Dermis blood vessel endothelial cell (primary cell): ENCODE results near the gene SYNPO2. TPM values are rescaled to one million over a fixed set of nuclear protein-coding genes. Genes with fewer than 3 reads are reported as not detected.
"Not testable (repeated sequence)": the region's sequence is repeated elsewhere in the genome, so short reads cannot be mapped to it uniquely, and the experiment has no call there.

Experiments
- DNase-seq: peaks from one replicate; pipeline ENCODE4 v3.0.0; 2010
- total RNA-seq: library from RNA; depleted of rRNA; stranded (reverse); fragments of >200 nt; gene quantifications from 2 replicates; pipeline ENCODE4 v1.2.3, GENCODE V29; 2014

SYNPO2 gene
- total RNA-seq, 1 donor from 2014 or later: 0.17 TPM

DNA sequence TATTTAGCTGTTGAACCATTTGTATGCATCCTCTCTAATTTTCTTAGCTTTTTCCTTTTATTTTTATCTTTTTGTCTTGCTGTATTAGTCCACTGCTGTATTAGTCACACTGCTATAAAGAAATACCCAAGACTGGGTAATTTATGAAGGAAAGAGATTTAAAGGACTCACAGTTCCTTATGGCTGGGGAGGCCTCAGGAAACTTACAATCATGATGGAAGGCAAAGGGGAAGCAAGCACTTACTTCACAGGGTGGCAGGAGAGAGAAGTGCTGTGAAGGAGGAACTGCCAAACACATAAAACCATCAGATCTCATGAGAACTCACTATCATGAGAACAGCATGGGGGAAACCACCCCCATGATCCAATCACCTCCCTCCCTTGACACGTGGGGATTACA, 114.3 kb downstream of the SYNPO2 start:
- not testable (repeated sequence) for DNase-seq

DNA sequence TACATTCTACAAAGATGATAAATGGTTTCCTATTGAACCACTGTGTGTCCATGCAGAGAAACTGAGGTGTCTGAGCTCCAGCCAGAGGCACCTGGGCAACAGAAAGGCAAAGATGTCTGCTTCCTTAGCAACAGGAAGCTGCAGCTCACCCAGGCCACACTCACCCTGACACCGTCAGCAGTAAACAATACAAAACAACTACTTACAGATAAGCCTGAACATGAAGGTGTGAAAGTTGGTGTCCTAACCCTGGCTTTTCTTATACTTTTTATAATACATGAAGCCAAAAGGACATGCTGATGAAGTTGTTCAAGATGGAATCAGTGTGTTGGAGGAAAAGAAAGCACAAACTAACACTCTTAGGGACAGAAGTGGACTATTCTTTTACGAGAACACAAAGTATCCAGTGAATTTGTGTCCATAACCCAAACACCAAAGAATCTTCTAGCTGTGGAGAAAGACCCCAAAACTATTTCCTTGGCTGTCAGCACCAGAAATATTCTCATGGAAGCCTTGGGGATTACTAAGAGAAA, 117.3 kb downstream of the SYNPO2 start:
- DNase-seq: no peak

DNA sequence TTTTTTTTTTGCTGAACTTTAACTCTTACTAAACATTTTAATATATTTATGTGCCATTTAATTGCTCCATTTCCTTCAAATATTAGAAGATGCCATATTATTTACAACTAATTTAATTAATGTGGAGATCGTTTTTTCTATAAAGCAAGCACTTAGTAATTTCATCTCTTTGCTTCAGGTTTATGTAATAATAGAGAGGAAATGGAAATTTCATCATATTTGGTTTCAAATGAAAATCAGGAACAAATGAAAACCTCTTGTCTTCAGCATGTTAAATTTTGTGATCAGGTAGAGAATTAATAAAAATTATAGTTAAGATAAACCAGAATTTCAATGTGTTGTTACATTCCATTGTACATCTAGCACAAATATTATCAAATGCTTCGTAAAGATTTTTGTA, 120.1 kb downstream of the SYNPO2 start:
- DNase-seq: no peak

DNA sequence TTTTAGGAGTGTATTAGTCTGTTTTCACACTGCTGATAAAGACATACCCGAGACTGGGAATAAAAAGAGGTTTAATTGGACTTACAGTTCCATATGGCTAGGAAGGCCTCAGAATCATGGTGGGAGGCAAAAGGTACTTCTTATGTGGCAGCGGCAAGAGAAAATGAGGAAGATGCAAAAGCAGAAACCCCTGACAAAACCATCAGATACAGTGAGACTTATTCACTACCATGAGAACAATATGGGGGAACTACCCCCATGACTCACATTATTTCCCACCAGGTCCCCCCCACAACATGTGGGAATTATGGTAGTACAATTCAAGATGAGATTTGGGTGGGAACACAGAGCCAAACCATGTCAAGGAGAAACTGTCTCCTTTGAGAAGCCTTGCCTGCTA, 121.6 kb downstream of the SYNPO2 start:
- not testable (repeated sequence) for DNase-seq

DNA sequence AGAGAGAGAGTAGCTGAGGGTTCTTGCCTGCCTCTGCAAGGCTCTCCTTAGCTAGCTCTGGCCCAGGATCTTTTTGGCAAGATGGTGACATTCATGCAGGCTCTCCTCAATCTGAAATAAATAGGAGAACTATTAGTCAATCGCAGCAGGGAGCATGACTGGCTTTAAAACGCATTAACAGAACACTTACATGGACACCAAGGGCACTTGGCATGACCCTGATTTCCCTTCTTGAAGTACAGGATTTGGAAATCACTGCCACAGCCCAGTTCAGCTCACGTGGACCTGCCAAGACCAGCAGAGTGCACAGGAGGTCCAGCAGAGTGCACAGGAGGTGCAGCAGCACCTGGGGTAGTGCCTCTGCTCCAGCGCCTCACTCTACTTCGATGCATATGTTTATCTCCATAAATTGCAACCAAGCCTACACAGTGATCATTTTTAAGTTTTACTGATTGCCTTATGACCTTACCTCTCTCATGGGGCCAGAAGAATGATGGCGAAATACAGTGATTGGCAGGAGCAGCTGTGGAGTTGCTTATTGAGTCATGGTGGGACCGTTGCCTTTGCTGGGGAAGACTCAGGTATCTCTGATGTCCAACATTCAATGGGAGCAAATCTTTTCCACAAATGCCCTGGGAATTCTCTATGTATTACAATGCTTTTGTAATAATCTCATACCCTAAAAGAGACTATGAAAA, 122.4 kb downstream of the SYNPO2 start:
- DNase-seq: no peak

DNA sequence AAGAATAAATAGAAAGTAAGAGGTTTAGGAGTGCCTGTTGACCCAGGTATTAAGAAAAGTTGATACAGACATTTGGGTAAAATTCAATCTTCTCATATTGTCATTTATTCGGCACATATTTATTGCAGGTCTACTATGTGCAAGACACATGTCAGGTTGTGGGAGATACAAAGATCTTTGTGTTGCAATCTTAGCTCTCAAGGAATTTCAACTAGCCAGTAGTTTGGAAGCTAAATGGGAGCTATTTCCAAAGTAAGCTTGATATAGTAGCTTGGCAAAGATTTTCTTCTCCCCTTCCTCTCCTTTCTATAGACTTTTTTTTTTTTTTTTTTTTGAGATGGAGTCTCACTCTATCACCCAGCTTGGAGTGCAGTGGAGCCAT, 122.9 kb downstream of the SYNPO2 start:
- no peak for DNase-seq

DNA sequence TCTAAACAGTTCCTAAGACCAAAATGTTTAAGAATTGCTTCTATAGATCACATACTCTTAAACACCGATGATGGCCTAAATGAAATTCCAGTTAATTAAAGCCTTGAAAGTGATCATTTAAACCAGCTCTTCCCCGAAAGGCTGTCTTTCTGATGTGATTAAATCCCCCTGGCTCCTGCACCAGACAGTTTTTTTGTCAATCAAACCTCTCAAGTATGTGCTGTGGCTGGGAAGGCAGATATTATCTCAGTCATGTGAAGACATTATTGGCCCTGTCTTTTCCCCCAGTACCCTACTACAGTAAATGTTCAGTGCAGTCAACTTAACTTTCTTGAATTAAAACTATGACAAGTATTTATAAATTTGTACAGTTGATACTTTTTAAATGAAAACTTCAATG, 126.0 kb downstream of the SYNPO2 start:
- DNase-seq: no peak

DNA sequence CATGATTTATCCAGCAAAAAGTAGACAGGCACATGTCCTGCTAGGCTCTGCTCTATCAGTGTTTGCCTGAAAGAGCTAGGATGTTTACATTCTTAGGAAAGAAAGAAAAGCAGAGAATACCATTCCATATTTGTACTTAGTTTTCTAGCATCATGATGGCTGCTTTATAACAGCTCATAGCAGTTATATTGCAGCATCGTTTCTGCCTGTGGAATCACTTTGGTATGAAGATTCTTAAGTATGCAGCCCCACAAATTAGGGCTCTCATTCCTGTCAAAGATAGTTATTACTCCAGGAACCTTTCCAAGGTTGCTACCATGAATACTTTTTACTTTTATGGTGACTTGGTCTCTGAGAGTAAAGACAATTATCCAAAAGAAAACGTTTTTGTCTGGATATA, 128.0 kb downstream of the SYNPO2 start:
- no peak for DNase-seq

DNA sequence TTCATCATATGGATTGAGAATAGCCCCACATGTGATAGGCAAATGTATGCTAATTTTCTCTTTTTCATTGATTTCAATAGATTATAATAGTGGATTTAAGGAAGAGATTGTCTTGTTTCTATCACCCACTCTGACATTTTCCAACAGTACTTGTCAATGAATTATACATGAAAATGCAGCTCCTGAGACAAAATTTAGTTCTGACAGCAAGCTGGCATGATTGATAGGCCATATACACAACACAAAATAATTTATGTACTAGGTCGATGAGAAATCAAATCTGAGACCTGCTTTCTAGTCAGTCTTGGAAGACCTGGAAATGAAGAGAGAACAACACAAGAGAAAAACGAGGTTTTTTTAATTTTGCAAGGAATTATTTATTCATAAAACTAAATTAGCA, 129.0 kb downstream of the SYNPO2 start:
- DNase-seq: no peak

DNA sequence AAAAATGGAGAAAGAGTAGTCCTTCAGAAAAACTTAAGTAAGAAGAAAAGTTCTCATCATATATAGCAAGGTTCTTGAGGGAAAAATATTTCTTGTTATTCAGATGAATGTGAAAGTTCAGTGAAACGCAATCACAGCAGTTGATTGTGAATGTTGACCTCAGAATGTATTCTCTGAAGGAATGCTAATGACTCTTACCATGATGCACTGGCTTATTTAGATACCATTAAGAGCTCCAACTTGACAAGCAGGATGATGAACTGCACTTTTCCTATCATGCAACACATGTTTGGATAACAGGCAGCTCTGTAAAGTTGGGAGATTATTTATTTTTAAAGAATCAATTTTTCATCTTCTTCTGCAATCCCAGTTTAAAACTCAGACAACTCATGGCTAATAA, 131.5 kb downstream of the SYNPO2 start:
- DNase-seq: no peak

DNA sequence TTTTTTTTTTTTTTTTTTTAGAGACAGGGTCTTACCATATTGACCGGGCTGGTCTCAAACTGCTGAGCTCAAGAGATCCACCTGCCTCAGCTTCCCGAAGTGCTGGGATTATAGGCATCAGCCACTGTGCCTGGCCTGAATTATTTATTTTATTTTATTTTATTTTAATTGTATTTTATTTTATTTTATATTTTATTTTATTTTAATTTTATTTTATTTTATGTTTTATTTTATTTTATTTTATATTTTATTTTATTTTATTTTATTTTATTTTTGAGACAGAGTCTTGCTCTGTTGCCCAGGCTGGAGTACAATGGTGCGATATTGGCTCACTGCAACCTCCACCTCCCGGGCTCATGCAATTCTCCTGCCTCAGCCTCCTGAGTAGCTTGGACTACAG, 133.9 kb downstream of the SYNPO2 start:
- not testable (repeated sequence) for DNase-seq

DNA sequence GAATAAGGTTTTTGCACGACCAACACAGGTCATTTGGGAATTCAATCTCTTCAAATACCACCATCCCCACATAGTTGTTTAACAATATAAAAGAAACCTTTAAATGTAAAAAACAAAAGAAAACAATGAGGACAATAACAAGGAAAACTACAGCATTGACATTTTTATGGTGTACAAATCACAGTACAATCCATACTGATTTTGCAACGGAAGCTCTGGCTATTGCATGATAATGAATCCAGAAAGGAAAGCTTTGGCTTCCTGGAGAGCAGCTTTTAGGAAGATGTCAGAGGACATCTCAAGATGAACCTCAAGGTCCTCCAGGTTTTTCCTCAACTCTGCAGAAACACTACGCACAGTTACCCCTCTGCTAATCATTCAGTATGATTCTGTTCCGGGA, 135.4 kb downstream of the SYNPO2 start:
- no peak for DNase-seq

DNA sequence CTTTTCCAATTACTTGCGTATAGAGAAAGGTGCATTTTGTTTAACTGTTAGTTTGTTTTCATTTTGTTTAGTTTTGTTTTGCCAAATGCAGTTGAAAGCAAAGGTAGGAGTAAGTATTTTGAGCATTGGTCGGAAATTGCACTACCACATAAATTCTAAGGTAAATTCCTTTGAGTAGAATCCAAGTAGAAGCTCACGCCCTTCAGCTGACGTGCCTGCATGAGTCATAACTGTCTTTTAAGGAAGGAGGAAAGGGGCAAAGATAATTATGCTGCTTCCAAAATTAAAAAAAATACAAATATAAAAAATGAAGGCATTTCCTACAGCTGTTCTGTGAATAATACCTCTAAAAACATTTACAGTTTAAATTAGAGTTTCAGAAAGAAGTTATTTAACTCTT, 136.8 kb downstream of the SYNPO2 start:
- peak; percentile 26 for DNase-seq

DNA sequence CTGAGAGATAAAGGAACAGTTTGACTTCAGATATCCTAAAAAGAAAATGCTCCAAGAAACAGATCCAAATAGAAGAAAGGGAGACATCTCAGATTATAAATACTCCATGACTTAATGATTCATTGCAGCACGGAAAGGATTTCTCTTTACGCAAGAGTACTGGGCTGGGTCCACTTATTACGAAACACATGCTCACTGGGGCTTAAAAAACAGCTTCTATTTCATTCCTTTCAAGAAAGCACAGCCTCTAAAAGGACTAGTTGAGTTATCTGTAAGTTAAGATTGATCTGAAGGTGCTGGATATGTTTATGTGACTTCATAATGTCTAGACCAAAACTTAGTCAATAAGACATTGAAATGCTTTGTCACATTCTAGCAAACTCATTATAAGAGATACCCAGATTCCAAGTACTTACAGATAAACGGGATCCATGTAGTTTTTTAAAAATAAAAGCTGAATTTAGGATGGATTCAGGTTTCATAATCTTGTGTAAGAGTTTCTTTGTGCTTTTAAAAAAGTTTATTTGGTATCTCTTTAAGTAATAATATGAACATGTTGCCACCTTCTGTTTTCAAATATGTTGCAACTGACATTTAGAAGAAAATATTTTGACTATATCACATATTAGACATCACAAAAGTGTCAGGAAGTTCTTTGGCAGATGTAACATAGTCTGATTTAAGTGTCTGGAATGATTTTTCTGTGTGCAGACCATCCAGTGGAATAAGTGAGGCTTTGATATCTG, 137.4 kb downstream of the SYNPO2 start:
- DNase-seq: no peak

DNA sequence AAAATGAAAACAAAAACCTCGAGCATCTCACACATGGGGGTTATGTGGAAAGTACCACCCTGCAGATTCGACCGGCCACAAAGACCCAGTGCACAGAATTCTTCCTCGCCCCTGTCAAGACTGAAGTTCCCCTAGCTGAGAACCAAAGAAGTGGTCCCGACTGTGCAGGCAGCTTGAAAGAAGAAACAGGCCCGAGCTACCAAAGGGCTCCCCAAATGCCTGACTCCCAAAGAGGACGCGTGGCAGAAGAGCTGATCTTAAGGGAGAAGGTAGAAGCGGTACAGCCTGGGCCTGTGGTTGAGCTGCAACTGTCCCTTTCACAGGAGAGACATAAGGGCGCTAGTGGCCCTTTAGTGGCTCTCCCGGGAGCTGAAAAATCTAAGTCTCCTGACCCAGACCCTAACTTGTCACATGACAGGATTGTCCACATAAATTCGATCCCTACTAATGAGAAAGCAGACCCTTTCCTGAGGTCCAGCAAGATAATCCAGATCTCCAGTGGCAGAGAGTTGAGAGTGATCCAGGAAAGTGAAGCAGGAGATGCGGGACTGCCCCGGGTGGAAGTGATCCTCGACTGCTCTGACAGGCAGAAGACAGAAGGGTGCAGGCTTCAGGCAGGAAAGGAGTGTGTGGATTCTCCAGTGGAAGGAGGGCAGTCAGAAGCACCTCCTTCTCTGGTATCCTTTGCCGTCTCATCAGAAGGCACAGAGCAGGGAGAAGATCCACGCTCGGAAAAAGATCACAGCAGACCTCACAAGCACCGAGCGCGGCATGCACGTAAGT, 138.2 kb downstream of the SYNPO2 start:
- DNase-seq: no peak

DNA sequence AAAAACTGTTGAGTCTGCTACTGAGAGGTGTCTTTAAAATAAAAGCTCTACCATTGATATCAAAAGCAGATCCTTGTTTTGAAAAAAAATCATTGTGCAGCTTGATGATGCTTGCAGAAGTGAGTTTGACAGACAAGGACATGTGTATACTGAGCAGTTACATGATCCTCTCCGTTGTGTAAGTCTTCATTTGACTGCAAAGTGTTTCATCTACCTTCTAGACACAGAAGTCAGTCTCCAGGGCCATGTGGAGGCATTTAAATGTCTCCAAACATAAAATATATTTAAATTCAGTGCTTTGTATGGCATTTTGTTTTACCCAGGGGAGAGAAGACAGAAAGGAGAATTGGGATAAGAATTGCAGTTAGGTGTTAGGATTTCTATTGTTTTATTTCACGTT, 139.2 kb downstream of the SYNPO2 start:
- no peak for DNase-seq

DNA sequence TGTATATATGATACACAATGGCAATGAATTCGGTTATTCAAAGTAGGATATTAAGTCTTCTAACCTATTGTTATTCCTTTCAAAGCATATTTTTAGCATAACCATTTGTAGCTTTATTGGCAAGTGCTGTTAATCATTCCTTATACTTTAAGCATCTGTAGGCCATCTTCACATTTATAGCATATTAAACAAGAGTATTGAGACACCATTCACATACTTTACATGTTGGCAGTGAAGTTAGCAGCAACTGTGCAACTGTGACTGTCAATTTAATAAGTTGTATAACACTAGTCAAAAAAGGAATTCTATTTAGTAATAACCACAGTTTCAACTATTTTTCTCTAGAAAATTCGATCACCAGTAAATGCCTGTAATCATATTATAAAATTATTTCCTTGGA, 139.6 kb downstream of the SYNPO2 start:
- DNase-seq: no peak

DNA sequence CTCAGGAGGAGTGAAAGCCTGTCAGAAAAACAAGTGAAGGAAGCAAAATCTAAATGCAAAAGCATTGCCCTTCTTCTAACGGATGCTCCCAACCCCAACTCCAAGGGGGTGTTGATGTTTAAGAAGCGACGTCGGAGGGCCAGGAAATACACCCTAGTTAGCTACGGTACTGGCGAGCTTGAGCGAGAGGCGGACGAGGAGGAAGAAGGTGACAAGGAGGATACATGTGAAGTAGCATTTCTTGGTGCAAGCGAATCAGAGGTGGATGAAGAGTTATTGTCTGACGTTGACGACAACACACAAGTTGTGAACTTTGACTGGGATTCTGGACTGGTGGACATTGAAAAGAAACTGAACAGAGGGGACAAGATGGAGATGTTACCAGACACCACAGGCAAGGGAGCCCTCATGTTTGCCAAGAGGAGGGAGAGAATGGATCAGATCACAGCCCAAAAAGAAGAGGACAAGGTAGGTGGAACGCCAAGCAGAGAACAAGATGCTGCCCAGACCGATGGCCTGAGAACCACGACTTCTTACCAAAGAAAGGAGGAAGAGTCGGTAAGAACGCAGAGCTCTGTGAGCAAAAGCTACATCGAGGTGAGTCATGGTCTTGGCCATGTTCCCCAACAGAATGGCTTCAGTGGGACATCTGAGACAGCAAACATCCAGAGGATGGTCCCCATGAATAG, 141.3 kb downstream of the SYNPO2 start:
- DNase-seq: no peak

DNA sequence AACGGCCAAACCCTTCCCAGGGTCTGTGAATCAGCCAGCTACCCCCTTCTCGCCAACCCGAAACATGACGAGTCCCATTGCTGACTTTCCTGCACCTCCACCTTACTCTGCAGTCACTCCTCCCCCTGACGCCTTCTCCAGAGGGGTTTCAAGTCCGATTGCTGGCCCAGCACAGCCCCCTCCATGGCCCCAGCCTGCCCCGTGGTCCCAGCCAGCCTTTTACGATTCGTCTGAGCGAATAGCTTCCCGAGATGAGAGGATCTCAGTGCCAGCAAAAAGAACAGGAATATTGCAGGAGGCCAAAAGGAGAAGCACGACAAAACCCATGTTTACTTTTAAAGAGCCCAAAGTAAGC, 141.9 kb downstream of the SYNPO2 start:
- DNase-seq: no peak

DNA sequence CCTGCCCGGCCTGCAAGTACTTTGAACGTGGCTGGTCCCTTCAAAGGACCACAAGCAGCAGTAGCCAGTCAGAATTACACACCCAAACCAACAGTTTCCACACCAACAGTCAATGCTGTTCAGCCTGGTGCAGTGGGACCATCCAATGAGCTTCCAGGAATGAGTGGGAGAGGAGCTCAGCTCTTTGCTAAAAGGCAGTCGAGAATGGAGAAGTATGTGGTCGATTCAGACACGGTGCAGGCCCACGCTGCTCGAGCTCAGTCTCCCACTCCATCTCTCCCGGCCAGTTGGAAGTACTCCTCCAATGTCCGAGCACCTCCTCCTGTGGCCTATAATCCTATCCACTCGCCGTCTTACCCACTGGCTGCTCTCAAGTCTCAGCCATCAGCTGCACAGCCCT, 142.6 kb downstream of the SYNPO2 start:
- DNase-seq: no peak

DNA sequence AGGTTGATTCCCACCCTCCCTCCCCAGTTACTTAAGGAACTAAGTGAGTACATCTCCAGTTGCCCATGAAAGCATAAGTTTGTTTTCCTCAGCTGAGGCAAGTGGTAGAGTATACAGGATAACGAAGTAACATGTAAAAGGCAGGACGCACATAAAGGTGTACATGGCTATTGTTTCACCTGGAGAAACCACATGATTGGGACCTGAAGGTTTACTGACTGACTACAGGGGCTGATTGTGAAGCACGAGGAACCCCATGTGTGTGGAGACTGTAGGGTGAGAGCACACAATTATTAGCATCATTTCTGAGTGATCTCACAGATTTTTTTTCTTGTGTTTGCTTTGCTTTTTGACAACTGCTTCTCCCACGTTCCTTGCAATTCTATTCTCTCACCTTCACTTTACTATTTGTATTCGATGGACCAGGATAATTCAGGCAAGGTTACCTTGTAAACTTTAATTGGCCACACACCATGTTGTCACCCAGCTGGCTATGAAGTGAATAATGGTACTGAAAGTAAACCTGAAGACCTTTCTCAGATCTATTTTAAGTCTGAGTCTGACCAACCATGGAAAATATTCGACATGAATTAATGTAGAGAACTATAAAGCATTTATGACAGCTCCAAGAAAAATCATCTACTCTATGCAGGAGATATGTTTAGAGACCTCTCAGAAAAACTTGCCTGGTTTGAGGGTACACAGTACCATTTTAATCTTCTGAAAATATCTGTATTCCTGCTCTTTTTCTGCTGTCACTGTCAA, 144.4 kb downstream of the SYNPO2 start:
- DNase-seq: no peak
